Measurements from ENCODE around the gene KIF23.

- TF ChIP-seq GATA3 (IDR thresholded peaks at IDR 0.05; ENCODE audit: low read depth, low read length): no peak
- TF ChIP-seq GATA2 (IDR thresholded peaks at IDR 0.05; ENCODE audit: low read depth, low read length): no peak
Observed at GRCh38 chr15:69496001-69496400, 81.9 kb downstream of the KIF23 start.

Data from SH-SY5Y (cell line).